Fibroblast of skin of left quadriceps (primary cell): ENCODE measurements around the gene SDR42E2.
A peak's percentile ranks its signal among the peaks of the same experiment; 100 is the strongest.
"Not testable (repeated sequence)": the region's sequence is repeated elsewhere in the genome, so short reads cannot be mapped to it uniquely, and the experiment has no call there.

Experiments
- DNase-seq, 2 experiments: peaks; one replicate each; pipeline ENCODE4 v3.0.0-alpha.2; 2013; ENCODE audit warnings: low read depth in 2 of 2

SDR42E2 gene

GRCh38 chr16:22213801-22214200, 51.5 kb downstream of the SDR42E2 start:
- DNase-seq, result no peak

GRCh38 chr16:22214402-22214801, 52.1 kb downstream of the SDR42E2 start:
- no peak for DNase-seq

GRCh38 chr16:22214889-22215288, 52.6 kb downstream of the SDR42E2 start:
- no peak for DNase-seq

GRCh38 chr16:22216191-22216831, 54.0 kb downstream of the SDR42E2 start:
- DNase-seq, result no peak

- not testable (repeated sequence) for DNase-seq
Observed at GRCh38 chr16:22216832-22217225, 54.5 kb downstream of the SDR42E2 start.

GRCh38 chr16:22217890-22218730, 55.8 kb downstream of the SDR42E2 start:
- DNase-seq, result no peak

- no peak for DNase-seq
Observed at GRCh38 chr16:22219389-22220068, 57.2 kb downstream of the SDR42E2 start.

- peak in 1 of 2 experiments; percentile 32 for DNase-seq
Observed at GRCh38 chr16:22220069-22220440, 57.7 kb downstream of the SDR42E2 start.

GRCh38 chr16:22220714-22221113, 58.4 kb downstream of the SDR42E2 start:
- no peak for DNase-seq

GRCh38 chr16:22222006-22222405, 59.7 kb downstream of the SDR42E2 start:
- no peak for DNase-seq

GRCh38 chr16:22222998-22223397, 60.7 kb downstream of the SDR42E2 start:
- DNase-seq, result no peak

- DNase-seq, result no peak
Observed at GRCh38 chr16:22225060-22225459, 62.8 kb downstream of the SDR42E2 start.

GRCh38 chr16:22229889-22230288, 67.6 kb downstream of the SDR42E2 start:
- no peak for DNase-seq

GRCh38 chr16:22232277-22233036, 70.2 kb downstream of the SDR42E2 start:
- no peak for DNase-seq

- DNase-seq, result no peak
Observed at GRCh38 chr16:22233037-22233372, 70.7 kb downstream of the SDR42E2 start.

- DNase-seq, result no peak
Observed at GRCh38 chr16:22235839-22236745, 73.8 kb downstream of the SDR42E2 start.

- DNase-seq, result no peak
Observed at GRCh38 chr16:22239131-22239805, 77.0 kb downstream of the SDR42E2 start.

- peak; percentile 17 to 36 for DNase-seq
Observed at GRCh38 chr16:22240023-22240710, 77.9 kb downstream of the SDR42E2 start.
